A673 (cell line): ENCODE measurements around the gene FAM13A. TPM values are rescaled to one million over a fixed set of nuclear protein-coding genes. Genes with fewer than 3 reads are reported as not detected.

ENCODE experiments used
- BruUV-seq: library from RNA; stranded (reverse); fragments of 400-500 nt; replicated peaks from 2 replicates; lab custom pipeline; 2021; lab: Mats Ljungman, UMichigan
- CTCF ChIA-PET: fragments of 300-600 bp; sonication (Branson Sonifier 250); formaldehyde crosslinking; loops from one replicate; lab custom pipeline; 2022; ENCODE audit warnings: antibody characterized with exemption; lab: Charles Lee
- POLR2A ChIA-PET: fragments of 300-600 bp; sonication (Branson Sonifier 250); formaldehyde crosslinking; loops from one replicate; lab custom pipeline; 2022; ENCODE audit warnings: antibody characterized with exemption; ENCODE audit not compliant: low non-redundant PET; lab: Charles Lee
- DNase-seq: peaks from one replicate; pipeline ENCODE4 v3.0.0-alpha.2; 2015; ENCODE audit warnings: low spot score
- H3K27ac ChIP-seq: fragments of 200-600 bp; sonication (generic); 2 replicates; pipeline ENCODE4 v1.5.1; 2016; ENCODE audit warnings: mixed run types, low read depth, mild to moderate bottlenecking, mixed read lengths, antibody characterized with exemption, low read length; ENCODE audit not compliant: poor library complexity, severe bottlenecking
- H3K27me3 ChIP-seq: fragments of 200-600 bp; sonication (generic); replicated peaks from 2 replicates; pipeline ENCODE4 v1.6.1; 2017; ENCODE audit warnings: mixed run types, low read depth, mild to moderate bottlenecking, mixed read lengths, antibody characterized with exemption, low read length; ENCODE audit not compliant: insufficient read depth, poor library complexity
- H3K36me3 ChIP-seq: fragments of 200-600 bp; sonication (generic); 2 replicates; pipeline ENCODE4 v1.6.1; 2016; ENCODE audit warnings: mixed run types, mild to moderate bottlenecking, mixed read lengths, antibody characterized with exemption, low read length; ENCODE audit not compliant: insufficient read depth, poor library complexity, severe bottlenecking
- H3K4me1 ChIP-seq: fragments of 200-600 bp; sonication (generic); 2 replicates; pipeline ENCODE4 v1.6.1; 2017; ENCODE audit warnings: mixed run types, mild to moderate bottlenecking, mixed read lengths, antibody characterized with exemption, low read length; ENCODE audit not compliant: insufficient read depth, poor library complexity, severe bottlenecking
- H3K4me3 ChIP-seq: fragments of 200-600 bp; sonication (generic); 2 replicates; pipeline ENCODE4 v1.5.1; 2016; ENCODE audit warnings: low read depth, mixed run types, mild to moderate bottlenecking, mixed read lengths, low read length; ENCODE audit not compliant: poor library complexity, severe bottlenecking
- H3K9me3 ChIP-seq: fragments of 200-600 bp; sonication (generic); 2 replicates; pipeline ENCODE4 v1.6.1; 2016; ENCODE audit warnings: mixed run types, low read depth, mild to moderate bottlenecking, mixed read lengths, antibody characterized with exemption, low read length; ENCODE audit not compliant: poor library complexity, severe bottlenecking
- EZH2 ChIP-seq: fragments of 200-600 bp; sonication (generic); IDR thresholded peaks from 2 replicates; pipeline ENCODE4 v1.6.1; 2017; ENCODE audit warnings: borderline replicate concordance, low read depth, mild to moderate bottlenecking, mixed read lengths, antibody characterized with exemption, low read length; ENCODE audit not compliant: poor library complexity, severe bottlenecking
- intact Hi-C: fragments of 100-400 bp; cut with micrococcal nuclease; formaldehyde crosslinking; loops from one replicate; pipeline ENCODE4 v1.10.0; 2022; ENCODE audit not compliant: unreplicated experiment
- total RNA-seq: library from RNA; stranded (reverse); gene quantifications from 2 replicates; pipeline ENCODE4 v1.2.3, GENCODE V29; 2021
- TF ChIP-seq, protein P1 (sequence below): fragments of 300-800, 200-600 bp; sonication (generic); conservative IDR thresholded peaks from 2 replicates; pipeline ENCODE4 v1.5.1; 2017; ENCODE audit warnings: low read depth, mild to moderate bottlenecking, antibody characterized with exemption, low read length, moderate library complexity, mixed read lengths

FAM13A gene
- total RNA-seq, 1 experiment from 2014 or later, result 15.5 TPM

DNA sequence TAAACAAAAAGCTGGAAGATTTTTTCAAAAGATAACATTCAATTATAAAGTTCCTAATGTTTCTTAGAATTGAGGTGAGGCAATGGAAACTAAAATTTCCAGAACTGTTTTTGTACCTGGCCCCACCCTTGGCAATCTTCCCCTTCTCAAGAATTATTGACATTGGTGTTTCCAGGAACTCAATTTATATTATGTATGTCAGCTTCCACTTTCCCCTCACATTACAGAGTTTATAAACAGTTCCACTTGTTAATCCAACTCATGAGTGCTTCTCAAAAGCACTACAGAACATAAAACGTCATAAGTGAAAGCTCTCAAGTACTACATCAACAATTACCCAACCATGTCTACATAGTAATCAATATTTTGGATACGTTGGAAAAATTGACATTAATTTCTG, 107.4 kb downstream of the FAM13A start:
- Histone ChIP-seq H3K27me3 (no peaks in the 10 kb centered on the region), H3K27ac (no peak overlapping the region), H3K9me3 (no peaks in the 10 kb centered on the region), H3K4me1 (no peaks in the 10 kb centered on the region), H3K4me3 (no peak overlapping the region), H3K36me3 (no peaks in the 10 kb centered on the region)
- no peak for DNase-seq
- ChIA-PET POLR2A (no interaction called here), CTCF (no interaction called here)
- BruUV-seq, result no TSS peak
- TF ChIP-seq, protein P1, sequence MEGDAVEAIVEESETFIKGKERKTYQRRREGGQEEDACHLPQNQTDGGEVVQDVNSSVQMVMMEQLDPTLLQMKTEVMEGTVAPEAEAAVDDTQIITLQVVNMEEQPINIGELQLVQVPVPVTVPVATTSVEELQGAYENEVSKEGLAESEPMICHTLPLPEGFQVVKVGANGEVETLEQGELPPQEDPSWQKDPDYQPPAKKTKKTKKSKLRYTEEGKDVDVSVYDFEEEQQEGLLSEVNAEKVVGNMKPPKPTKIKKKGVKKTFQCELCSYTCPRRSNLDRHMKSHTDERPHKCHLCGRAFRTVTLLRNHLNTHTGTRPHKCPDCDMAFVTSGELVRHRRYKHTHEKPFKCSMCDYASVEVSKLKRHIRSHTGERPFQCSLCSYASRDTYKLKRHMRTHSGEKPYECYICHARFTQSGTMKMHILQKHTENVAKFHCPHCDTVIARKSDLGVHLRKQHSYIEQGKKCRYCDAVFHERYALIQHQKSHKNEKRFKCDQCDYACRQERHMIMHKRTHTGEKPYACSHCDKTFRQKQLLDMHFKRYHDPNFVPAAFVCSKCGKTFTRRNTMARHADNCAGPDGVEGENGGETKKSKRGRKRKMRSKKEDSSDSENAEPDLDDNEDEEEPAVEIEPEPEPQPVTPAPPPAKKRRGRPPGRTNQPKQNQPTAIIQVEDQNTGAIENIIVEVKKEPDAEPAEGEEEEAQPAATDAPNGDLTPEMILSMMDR, result no peak
- no peak for TF ChIP-seq EZH2
- intact Hi-C loops, result no loop called here

GRCh38 chr4:88940506-88940905, 116.5 kb downstream of the FAM13A start:
- H3K36me3 ChIP-seq, result no peaks in the 10 kb centered on the region
- H3K27ac ChIP-seq, result no peak overlapping the region
- H3K4me3 ChIP-seq, result no peak overlapping the region
- intact Hi-C loops, result no loop called here
- CTCF ChIA-PET, result no interaction called here
- H3K4me1 ChIP-seq, result no peaks in the 10 kb centered on the region
- BruUV-seq, result no TSS peak
- TF ChIP-seq EZH2, result no peak
- TF ChIP-seq, protein P1, result no peak
- H3K27me3 ChIP-seq, result no peaks in the 10 kb centered on the region
- no peak for DNase-seq
- no peaks in the 10 kb centered on the region for H3K9me3 ChIP-seq
- POLR2A ChIA-PET, result no interaction called here

GRCh38 chr4:88939697-88940096, 117.3 kb downstream of the FAM13A start:
- H3K9me3 ChIP-seq, result no peaks in the 10 kb centered on the region
- no TSS peak for BruUV-seq
- no peaks in the 10 kb centered on the region for H3K36me3 ChIP-seq
- no peaks in the 10 kb centered on the region for H3K27me3 ChIP-seq
- CTCF ChIA-PET, result no interaction called here
- H3K4me1 ChIP-seq, result no peaks in the 10 kb centered on the region
- intact Hi-C loops, result no loop called here
- TF ChIP-seq, protein P1, result no peak
- TF ChIP-seq EZH2, result no peak
- POLR2A ChIA-PET, result no interaction called here
- H3K27ac ChIP-seq, result no peak overlapping the region
- no peak for DNase-seq
- H3K4me3 ChIP-seq, result no peak overlapping the region
